ENCODE data around the gene C1QTNF2. TPM values are rescaled to one million over a fixed set of nuclear protein-coding genes. Genes with fewer than 3 reads are reported as not detected.

Gene C1QTNF2
- total and polyA plus RNA-seq, 10 of the 15 experiments (the other 5 are each of a cell fraction or from before 2014, with no cell fraction given), result not detected

GRCh38 chr5:160379511-160379910 is 9.1 kb upstream of the C1QTNF2 start (continued):
- TF ChIP-seq BACH1 (IDR thresholded peaks at IDR 0.05; ENCODE audit: borderline replicate concordance), result no peak
- no peak for TF ChIP-seq NFYB (IDR thresholded peaks at IDR 0.05; ENCODE audit: insufficient read depth, low read depth, low read length)
- TF ChIP-seq DPF2 (IDR thresholded peaks at IDR 0.05), result no peak
- no peak for TF ChIP-seq ZNF274 (IDR thresholded peaks at IDR 0.05; ENCODE audit: insufficient read depth, insufficient read length)
- TF ChIP-seq BRCA1 (IDR thresholded peaks at IDR 0.05; ENCODE audit: low read depth, low read length), result no peak
- no peak for TF ChIP-seq HDAC2 (IDR thresholded peaks at IDR 0.05)
- TF ChIP-seq ATF3 (IDR thresholded peaks at IDR 0.05; ENCODE audit: borderline replicate concordance, extremely low read depth, low read depth, low read length), result no peak

GRCh38 chr5:160378330-160378729 is 7.9 kb upstream of the C1QTNF2 start:
- intact Hi-C loops (cut with micrococcal nuclease; ENCODE audit: unreplicated experiment) (no loop called here), in situ Hi-C loops (cut with MboI) (no loop called here)
- DNase-seq (ENCODE audit: low read depth, low spot score) (no peak), FAIRE-seq (no peak), ATAC-seq (no peak)
- ChIA-PET SMC1A (ENCODE audit: uncharacterized antibody, unreplicated experiment) (interaction anchor here (1.0 to 5.8 kb wide), 3 partner anchors 13 to 356 kb away, joined by 3 to 42 read pairs (median 4); no protein-coding TSS in a partner anchor), RAD21 (ENCODE audit: unreplicated experiment) (interaction anchor here (1.0 to 1.2 kb wide), 2 partner anchors 11 to 33 kb away, joined by 4 read pairs; no protein-coding TSS in a partner anchor), POLR2A (no interaction called here), CTCF (interaction anchor here (1.5 to 2.0 kb wide), 2 partner anchors 11 to 26 kb away, joined by 5 to 8 read pairs; no protein-coding TSS in a partner anchor)
- Histone ChIP-seq H3K9me3 (replicated peaks; ENCODE audit: control insufficient read depth, insufficient read depth, low read length) (no peaks in the 10 kb centered on the region), H3K79me2 (ENCODE audit: control insufficient read depth, insufficient read depth, low read length) (no peaks in the 10 kb centered on the region), H3K4me3 (no peak overlapping the region), H4K20me1 (ENCODE audit: control insufficient read depth, insufficient read depth) (no peaks in the 10 kb centered on the region), H2AFZ (ENCODE audit: control insufficient read depth, low read depth, low read length) (no peak overlapping the region), H3K27me3 (replicated peaks in 1 of 2; ENCODE audit: control insufficient read depth in 2 of 2, insufficient read depth in 2 of 2, low read length in 1 of 2) (peaks cover 0 to 5% of the 10 kb centered on the region in 2 experiments; a peak in 1 of 4 replicates), H3K4me2 (ENCODE audit: control insufficient read depth, insufficient read depth) (no peak overlapping the region), H3K4me1 (ENCODE audit: control insufficient read depth, insufficient read depth, low read length) (no peaks in the 10 kb centered on the region), H3K9ac (ENCODE audit: control insufficient read depth, insufficient read depth, low read length) (no peak overlapping the region), H3K27ac (ENCODE audit: control insufficient read depth, insufficient read depth) (no peak overlapping the region), H3K36me3 (ENCODE audit: control insufficient read depth in 2 of 2, insufficient read depth in 2 of 2, low read length in 1 of 2) (no peaks in the 10 kb centered on the region)
- no TSS peak for BruUV-seq (replicated peaks)
- WGBS (ENCODE audit: insufficient coverage, insufficient replicate concordance, low lambda C conversion rate, missing lambda C conversion rate), result 15% methylated on average over 2 of the region's 2 CpGs
- TF ChIP-seq TBL1XR1 (IDR thresholded peaks at IDR 0.05; ENCODE audit: low read depth, low read length), result no peak

Data from GM12878 (cell line).